Activated CD4-positive, alpha-beta T cell treated with anti-CD3 and anti-CD28 coated beads, Interleukin-2, amount 50 U/mL, for 4 hours (primary cell): ENCODE measurements around the gene IFNK.

Source experiments
- DNase-seq, 2 experiments: peaks; one replicate each; pipeline ENCODE4 v3.0.0-alpha.2; 2020

Gene IFNK

DNA sequence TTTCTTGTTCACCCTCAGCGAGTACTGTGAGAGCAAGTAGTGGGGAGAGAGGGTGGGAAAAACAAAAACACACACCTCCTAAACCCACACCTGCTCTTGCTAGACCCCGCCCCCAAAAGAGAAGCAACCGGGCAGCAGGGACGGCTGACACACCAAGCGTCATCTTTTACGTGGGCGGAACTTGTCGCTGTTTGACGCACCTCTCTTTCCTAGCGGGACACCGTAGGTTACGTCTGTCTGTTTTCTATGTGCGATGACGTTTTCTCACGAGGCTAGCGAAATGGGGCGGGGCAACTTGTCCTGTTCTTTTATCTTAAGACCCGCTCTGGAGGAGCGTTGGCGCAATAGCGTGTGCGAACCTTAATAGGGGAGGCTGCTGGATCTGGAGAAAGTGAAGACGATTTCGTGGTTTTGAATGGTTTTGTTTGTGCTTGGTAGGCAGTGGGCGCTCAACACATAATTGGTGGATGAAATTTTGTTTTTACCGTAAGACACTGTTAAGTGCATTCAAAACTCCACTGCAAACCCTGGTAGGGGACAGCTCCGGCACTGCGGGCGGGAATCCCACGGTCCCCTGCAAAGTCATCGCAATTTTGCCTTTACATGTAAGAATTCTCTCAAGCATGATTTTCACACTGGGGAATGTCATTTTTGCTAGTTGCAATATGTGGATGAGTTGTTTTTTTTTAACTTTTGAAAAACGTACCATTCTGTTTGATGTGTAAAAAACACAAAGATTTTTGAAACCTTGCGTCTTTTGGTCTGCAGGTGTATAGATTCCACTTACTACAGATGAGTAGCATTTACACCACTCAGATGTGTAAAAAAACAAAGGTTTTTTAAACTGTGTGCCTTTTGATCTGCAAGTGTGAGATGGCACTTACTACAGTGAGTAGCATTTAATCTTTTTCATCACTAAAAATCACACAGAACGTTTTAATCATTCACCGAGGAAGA lies 49.8 kb downstream of the IFNK start:
- peak; percentile 95 to 96 for DNase-seq
